Raji (cell line): Measurements from ENCODE around the gene RPP25L.

Source experiments
- POLR2A ChIP-seq: IDR thresholded peaks from 2 replicates; pipeline ENCODE4 v1.6.1; 2011; ENCODE audit warnings: low read depth, low read length, control low read depth; ENCODE audit not compliant: insufficient read depth

The RPP25L gene

GRCh38 chr9:34646211-34647083, 34.5 kb upstream of the RPP25L start, which contains the start of gene GALT:
TSS of gene GALT (plus strand) at chr9:34646675. CDS start at chr9:34646705, 30 bp downstream.
- peak; percentile 95 for TF ChIP-seq POLR2A

- no peak for TF ChIP-seq POLR2A
Measured at GRCh38 chr9:34644766-34645314, 32.9 kb upstream of the RPP25L start.

- TF ChIP-seq POLR2A: no peak
Measured at GRCh38 chr9:34642679-34643078, 30.8 kb upstream of the RPP25L start.

GRCh38 chr9:34638138-34638445, 26.2 kb upstream of the RPP25L start:
- TF ChIP-seq POLR2A: no peak

- TF ChIP-seq POLR2A: peak; percentile 91
Measured at GRCh38 chr9:34637356-34638137, 25.6 kb upstream of the RPP25L start, which contains the start of gene SIGMAR1. TSS of gene SIGMAR1 (minus strand) at chr9:34637787. CDS start at chr9:34637697, 90 bp downstream.

- no peak for TF ChIP-seq POLR2A
Measured at GRCh38 chr9:34636791-34637355, 25.0 kb upstream of the RPP25L start.

- TF ChIP-seq POLR2A: no peak
Measured at GRCh38 chr9:34635556-34635955, 23.7 kb upstream of the RPP25L start.

- no peak for TF ChIP-seq POLR2A
Measured at GRCh38 chr9:34634551-34635248, 22.8 kb upstream of the RPP25L start.

- TF ChIP-seq POLR2A: peak; percentile 50
Measured at GRCh38 chr9:34633851-34634550, 22.1 kb upstream of the RPP25L start.

- no peak; the same call in 1 of the 2 replicates for TF ChIP-seq POLR2A
Measured at GRCh38 chr9:34633166-34633565, 21.3 kb upstream of the RPP25L start.

GRCh38 chr9:34630402-34631154, 18.7 kb upstream of the RPP25L start:
- no peak for TF ChIP-seq POLR2A

- TF ChIP-seq POLR2A: no peak
Measured at GRCh38 chr9:34629491-34629808, 17.6 kb upstream of the RPP25L start.

- TF ChIP-seq POLR2A: no peak
Measured at GRCh38 chr9:34628656-34629490, 17.0 kb upstream of the RPP25L start, which contains the start of gene ARID3C. TSS of gene ARID3C (minus strand) at chr9:34629066. CDS start at chr9:34628014, 1,052 bp downstream.
